Measurements from ENCODE around the gene TIAM2.
"Not testable (repeated sequence)": the region's sequence is repeated elsewhere in the genome, so short reads cannot be mapped to it uniquely, and the experiment has no call there.

Gene TIAM2

DNA sequence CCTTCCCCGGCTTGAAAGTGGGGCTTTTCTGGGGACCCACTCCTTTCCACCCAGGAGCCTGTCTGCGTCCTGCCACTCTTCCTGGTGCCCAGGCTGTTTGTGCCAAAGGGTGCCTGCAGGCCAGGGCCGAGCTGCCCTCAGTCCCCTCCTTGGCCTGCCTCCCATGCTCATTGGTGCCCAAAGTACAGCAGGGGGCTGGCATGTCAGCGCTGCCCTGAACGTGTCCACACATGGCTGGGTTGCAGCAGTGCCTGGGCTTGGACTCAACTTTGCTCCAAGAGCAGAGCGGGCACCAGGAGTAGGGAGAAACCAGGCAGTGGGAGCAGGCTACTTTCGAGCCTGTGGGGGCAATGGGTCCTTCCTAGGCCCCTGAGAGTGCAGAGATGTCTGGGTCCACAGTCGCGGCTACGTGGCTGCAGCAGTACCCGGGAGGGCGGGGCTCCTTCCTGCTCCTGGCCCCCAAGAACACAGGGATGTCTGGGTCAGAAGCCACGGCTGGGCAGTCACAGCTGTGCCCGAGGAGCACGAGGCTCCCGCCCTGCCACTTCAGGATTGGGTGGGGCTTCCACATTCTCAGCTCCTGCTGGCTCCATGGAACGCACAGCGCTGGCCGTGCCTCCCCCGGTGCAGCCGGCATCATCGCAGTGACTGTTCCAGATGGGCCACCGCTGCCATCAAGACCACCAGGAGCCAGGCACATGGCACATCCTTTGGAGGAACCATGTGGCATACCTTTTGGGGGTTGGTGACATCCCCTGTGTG lies 218.7 kb downstream of the TIAM2 start:
- peaks cover 0 to 4% of the 10 kb centered on the region in 2 donors for H3K27me3 Mint-ChIP-seq
- H3K4me1 Mint-ChIP-seq: no peaks in the 10 kb centered on the region
- no peak for DNase-seq
- H3K9me3 Mint-ChIP-seq: no peaks in the 10 kb centered on the region
- no peak for ATAC-seq (replicated peaks)
- H3K4me3 Mint-ChIP-seq: no peak overlapping the region
- no peak overlapping the region for H3K27ac Mint-ChIP-seq
- H3K36me3 Mint-ChIP-seq: no peaks in the 10 kb centered on the region

DNA sequence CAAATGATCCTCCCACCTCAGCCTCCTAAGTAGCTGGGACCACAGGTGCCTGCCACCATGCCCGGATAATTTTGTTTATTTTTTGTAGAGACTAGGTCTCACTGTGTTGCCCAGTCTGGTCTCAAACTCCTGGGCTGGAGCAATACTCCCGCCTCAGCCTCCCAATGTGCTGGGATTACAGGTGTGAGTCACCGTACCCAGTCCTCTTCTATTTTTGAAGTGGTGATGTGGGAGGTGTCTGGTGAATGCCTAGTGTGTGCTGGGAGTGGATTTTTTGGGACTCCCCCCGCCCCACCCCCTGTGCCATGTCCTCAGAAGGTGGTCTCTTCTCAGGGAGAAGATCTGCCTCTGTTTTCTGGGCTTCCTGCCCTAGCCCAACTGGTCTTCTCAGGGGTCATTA lies 220.8 kb downstream of the TIAM2 start:
- no peaks in the 10 kb centered on the region for H3K36me3 Mint-ChIP-seq
- no peaks in the 10 kb centered on the region for H3K4me1 Mint-ChIP-seq
- peaks cover 0 to 4% of the 10 kb centered on the region in 2 donors for H3K27me3 Mint-ChIP-seq
- ATAC-seq (replicated peaks) (no peak), DNase-seq (no peak)
- H3K27ac Mint-ChIP-seq: no peak overlapping the region
- H3K9me3 Mint-ChIP-seq: no peaks in the 10 kb centered on the region
- no peak overlapping the region for H3K4me3 Mint-ChIP-seq

DNA sequence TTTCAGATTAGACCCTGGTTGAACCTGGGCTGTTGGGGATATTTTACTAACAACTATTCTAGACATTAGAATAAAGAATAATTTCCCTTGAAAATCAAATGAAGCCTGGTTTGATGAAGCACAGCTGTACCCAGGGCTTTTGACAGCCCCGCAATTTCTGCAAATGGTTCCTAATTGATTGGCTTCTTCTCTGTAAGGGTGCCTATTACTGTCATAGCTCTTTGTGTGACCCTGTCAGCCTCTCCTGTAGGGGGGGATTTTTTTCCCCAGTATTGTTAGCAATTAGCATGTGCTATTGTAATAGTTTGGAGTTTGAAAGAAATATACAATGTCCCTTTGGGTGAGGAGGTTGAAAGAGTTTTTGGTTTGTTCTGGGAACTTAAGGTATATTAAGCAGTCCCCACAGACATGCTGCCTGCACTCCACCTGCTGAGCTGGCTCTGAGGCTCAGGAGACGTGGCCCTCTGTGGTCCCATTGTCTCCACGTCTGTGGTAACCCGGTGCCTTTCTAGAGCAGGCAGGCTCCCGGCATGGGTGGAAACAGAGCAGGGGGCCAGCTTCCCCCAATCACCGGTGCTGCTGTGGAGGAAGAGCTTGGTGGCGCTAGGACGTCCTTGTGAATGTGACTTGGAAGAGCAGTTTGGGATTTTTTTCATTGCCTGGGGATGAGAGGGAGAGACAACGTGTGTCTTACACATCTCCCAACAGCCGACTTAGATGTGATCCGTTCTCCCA lies 221.4 kb downstream of the TIAM2 start:
- no peak for ATAC-seq (replicated peaks)
- Mint-ChIP-seq H3K27me3 (peaks cover 0 to 4% of the 10 kb centered on the region in 2 donors), H3K4me3 (no peak overlapping the region), H3K4me1 (no peaks in the 10 kb centered on the region), H3K9me3 (no peaks in the 10 kb centered on the region), H3K36me3 (no peaks in the 10 kb centered on the region), H3K27ac (no peak overlapping the region)
- no peak for DNase-seq

DNA sequence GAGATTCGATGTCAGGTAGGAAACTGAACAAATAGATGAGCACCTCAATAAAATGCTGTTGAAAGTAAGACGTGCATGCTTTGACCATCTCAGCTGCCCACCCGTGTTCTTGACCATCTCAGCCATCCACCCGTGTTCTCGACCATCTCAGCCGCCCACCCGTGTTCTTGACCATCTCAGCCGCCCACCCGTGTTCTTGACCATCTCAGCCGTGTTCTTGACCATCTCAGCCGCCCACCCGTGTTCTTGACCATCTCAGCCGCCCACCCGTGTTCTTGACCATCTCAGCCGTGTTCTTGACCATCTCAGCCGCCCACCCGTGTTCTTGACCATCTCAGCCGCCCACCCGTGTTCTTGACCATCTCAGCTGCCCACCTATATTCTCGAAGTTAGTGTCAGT lies 223.6 kb downstream of the TIAM2 start:
- ATAC-seq (replicated peaks); DNase-seq; H3K4me3 Mint-ChIP-seq; H3K4me1 Mint-ChIP-seq; H3K27ac Mint-ChIP-seq; H3K27me3 Mint-ChIP-seq; H3K9me3 Mint-ChIP-seq; H3K36me3 Mint-ChIP-seq: not testable (repeated sequence)

DNA sequence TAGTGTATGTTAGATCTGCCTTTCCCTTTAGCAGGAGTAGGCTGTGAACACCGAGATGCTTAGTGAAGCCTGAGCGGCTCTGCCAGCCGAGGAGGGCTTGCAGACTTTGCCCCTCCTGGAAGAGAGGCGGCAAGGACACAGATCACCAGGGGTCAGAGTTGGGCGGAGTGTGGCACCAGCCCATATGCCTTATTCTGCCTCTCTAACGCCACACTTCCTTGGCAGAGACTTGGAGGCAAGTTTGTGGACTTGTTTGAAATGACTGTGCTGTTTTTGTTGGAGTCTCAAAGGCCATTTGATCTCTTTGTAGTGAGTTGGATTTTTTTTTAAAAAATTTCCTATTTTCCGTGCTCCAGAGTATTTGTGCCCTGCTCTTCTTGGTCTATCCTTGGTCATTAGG lies 224.2 kb downstream of the TIAM2 start:
- Mint-ChIP-seq H3K9me3 (no peaks in the 10 kb centered on the region), H3K4me1 (no peaks in the 10 kb centered on the region), H3K27me3 (peaks cover 0 to 4% of the 10 kb centered on the region in 2 donors), H3K4me3 (no peak overlapping the region), H3K27ac (no peak overlapping the region), H3K36me3 (no peaks in the 10 kb centered on the region)
- no peak for DNase-seq
- no peak for ATAC-seq (replicated peaks)

DNA sequence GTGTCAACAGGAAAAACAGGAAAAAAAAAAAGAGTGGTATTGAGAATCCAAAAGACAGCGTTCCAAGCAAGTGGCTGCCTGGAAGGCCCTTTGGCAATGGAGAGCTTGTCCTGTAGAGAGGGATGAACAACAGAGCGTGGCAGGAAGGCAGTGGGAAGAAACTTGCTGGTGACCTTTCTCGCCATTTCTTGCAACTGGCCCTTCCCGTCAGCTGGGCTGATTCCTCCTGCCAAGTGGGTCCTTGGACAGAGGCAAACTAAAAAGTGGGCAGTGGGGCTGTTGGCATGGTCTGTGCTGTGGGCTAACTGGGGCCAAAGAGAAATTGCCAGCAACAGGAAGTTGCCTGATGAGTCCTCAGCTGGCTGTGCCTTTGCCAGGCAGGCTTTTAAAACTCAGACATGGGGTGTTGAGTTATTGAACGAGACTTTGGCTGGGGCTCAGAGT lies 224.8 kb downstream of the TIAM2 start:
- Mint-ChIP-seq H3K9me3 (no peaks in the 10 kb centered on the region), H3K27me3 (peaks cover 0 to 4% of the 10 kb centered on the region in 2 donors), H3K4me3 (no peak overlapping the region), H3K36me3 (no peaks in the 10 kb centered on the region), H3K4me1 (no peaks in the 10 kb centered on the region), H3K27ac (no peak overlapping the region)
- no peak for DNase-seq
- ATAC-seq (replicated peaks): no peak

DNA sequence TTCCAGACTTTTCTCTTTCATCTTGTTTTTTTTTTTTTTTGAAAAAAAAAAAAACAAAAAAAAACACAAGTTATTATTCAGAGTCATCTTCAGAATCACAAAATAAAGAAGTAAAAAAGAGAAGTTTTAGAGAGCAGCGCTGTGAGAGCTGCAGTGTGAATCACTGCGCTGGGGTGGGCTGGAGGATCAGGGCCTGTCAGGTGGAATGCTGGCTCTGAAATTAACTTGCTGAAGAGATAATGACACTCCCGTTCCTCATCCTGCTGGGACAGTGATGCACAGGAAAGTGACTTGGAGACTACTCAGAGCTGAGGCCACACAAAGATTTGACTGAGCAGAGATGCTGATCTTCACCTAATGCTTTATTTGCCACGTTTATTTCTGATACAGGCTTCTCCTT lies 226.0 kb downstream of the TIAM2 start:
- Mint-ChIP-seq H3K27me3 (peaks cover 0 to 4% of the 10 kb centered on the region in 2 donors), H3K9me3 (no peaks in the 10 kb centered on the region), H3K4me3 (no peak overlapping the region), H3K27ac (no peak overlapping the region), H3K36me3 (no peaks in the 10 kb centered on the region), H3K4me1 (no peaks in the 10 kb centered on the region)
- no peak for ATAC-seq (replicated peaks)
- DNase-seq: no peak

DNA sequence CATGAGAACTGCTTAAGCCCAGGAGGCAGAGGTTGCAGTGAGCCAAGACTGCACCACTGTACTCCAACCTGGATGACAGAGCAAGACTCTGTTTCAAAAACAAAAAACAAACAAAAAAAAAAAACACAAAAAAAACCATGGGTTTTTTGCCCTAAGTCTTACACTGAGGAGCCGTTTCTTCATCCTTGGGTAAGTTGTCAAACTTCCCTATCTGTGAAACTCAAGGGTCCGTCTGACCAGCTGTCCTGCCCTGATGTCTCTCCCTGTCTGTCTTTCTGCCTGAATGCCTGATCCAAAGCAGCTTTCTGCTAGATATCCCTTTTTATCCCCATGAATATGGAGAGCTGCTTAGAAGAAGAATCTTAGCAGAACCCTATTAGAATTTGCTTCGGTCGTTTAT lies 227.4 kb downstream of the TIAM2 start:
- DNase-seq (no peak), ATAC-seq (replicated peaks) (no peak)
- Mint-ChIP-seq H3K27ac (no peak overlapping the region), H3K27me3 (no peaks in the 10 kb centered on the region), H3K4me1 (no peaks in the 10 kb centered on the region), H3K4me3 (no peak overlapping the region), H3K9me3 (no peaks in the 10 kb centered on the region), H3K36me3 (no peaks in the 10 kb centered on the region)

DNA sequence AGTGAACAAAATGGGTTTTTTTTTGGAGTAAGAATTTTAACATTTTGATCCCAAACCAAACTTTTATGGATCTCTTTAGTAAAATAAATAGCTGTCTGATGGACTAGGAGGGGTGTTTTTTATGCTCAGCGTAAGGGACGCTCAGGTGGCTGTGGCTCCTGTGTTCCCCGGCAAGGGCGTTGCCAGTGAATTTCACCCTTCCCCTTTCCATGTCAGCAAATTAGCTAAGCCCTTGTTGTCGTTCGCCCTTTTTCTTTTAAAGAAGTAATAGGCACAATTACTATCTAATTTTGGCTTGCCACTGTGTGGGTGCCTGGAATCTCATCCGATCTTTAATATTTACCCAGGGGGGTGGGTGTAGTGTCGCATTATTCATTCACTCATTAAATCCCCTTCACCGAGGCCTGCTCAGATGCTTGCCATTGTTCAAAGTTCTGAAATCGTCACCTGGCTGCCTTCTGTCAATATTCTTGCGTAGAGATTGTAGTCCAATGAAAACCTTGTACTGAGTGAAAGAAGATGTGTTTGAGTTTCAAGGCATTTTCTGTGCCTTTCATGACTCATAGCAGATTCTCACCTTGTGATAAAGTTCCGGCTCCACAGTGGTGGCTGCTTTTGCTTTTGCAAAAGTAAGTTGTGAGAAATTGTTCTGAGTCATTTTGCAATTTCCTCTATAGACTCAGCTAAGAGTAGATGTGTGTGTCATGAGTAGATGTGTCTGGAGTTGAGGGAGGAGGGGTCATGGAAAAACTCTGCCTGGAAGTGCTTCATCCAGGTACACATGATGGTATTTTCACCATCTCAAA lies 228.7 kb downstream of the TIAM2 start:
- ATAC-seq (replicated peaks) (peak in 1 of 2 donors; percentile 62), DNase-seq (no peak)
- no peaks in the 10 kb centered on the region for H3K4me1 Mint-ChIP-seq
- no peak overlapping the region for H3K27ac Mint-ChIP-seq
- H3K36me3 Mint-ChIP-seq: no peaks in the 10 kb centered on the region
- H3K27me3 Mint-ChIP-seq: no peaks in the 10 kb centered on the region
- H3K4me3 Mint-ChIP-seq: no peak overlapping the region
- H3K9me3 Mint-ChIP-seq: no peaks in the 10 kb centered on the region

DNA sequence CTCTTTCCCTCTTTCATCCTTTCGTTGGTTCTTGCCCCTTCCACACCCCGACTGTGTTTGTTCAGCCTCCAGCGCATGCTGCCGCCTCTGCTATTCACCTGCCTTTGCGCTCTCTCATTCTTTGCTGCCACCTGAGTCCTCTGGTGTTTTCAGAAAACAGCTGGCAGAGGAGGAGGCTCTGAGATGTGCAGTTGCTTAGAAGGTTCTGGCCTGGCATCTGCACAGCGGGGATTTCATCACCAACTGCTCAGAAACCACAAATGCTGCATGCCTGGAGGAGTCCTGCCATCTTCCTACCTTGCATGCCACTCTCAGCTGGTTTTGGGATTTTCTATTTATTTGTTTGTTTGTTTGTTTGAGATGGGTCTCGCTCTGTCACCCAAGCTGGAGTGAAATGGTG lies 229.5 kb downstream of the TIAM2 start:
- peak overlapping the region; percentile 48 for H3K27ac Mint-ChIP-seq
- peaks cover 0 to 2% of the 10 kb centered on the region in 2 donors for H3K36me3 Mint-ChIP-seq
- no peaks in the 10 kb centered on the region for H3K27me3 Mint-ChIP-seq
- no peak overlapping the region for H3K4me3 Mint-ChIP-seq
- DNase-seq: no peak
- ATAC-seq (replicated peaks): no peak
- no peaks in the 10 kb centered on the region for H3K4me1 Mint-ChIP-seq
- H3K9me3 Mint-ChIP-seq: peaks cover under 1 to 2% of the 10 kb centered on the region in 2 donors

DNA sequence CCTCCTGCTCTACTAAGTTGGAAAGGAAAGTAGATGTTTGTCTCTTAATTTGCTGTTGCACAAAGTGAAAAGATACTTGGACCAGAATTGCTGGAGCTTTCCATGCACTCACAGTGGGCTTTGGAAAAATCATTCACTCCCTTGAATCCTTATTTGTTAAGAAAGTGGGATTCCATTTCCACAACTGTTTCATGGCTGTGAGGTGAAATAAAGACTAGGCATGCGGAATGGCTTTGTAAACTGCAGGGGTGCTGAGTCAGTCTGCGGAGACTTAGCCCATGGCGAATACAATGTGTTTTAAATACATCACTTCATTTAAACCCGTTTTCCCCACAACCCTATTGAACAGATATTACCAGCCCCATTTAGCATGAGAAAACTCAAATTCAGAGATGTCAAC lies 231.9 kb downstream of the TIAM2 start:
- Mint-ChIP-seq H3K27me3 (no peaks in the 10 kb centered on the region), H3K9me3 (peaks cover 8 to 9% of the 10 kb centered on the region in 2 donors), H3K4me3 (no peak overlapping the region), H3K27ac (no peak overlapping the region), H3K36me3 (peaks cover 4 to 10% of the 10 kb centered on the region in 2 donors), H3K4me1 (peaks cover 0 to 3% of the 10 kb centered on the region in 2 donors)
- DNase-seq (no peak), ATAC-seq (replicated peaks) (no peak)

DNA sequence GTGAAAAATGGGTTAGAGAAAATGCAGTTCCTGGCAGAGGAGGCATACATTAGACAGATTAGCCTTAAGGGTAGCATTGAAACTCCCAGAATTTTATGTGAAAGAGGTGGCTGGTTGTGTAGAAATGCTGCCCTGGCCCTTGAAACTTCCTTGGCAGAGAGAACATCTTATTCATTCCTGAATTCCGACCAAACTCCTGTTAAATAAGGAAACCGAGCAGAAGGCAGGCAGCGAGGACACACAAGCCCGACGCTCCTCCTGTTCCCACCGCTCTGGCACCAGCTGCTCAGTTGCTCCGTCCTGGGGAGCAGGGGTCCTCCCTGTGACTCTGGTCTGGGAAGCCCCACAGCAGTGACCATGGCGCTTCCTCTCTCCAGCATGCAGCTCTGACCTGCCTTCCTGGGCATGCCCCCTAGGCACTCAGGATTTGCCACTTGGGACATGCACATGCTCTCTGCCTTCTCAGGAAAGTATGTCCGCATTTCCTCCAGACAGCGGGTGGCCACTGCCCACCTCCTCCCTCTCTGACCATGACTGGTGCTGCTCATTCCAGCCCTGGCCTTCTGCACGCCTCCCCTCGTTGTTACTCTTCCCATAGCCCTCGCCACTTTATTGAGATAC lies 233.5 kb downstream of the TIAM2 start:
- H3K27ac Mint-ChIP-seq: no peak overlapping the region
- peaks cover 4 to 10% of the 10 kb centered on the region in 2 donors for H3K36me3 Mint-ChIP-seq
- DNase-seq: no peak
- no peaks in the 10 kb centered on the region for H3K27me3 Mint-ChIP-seq
- no peak overlapping the region for H3K4me3 Mint-ChIP-seq
- H3K9me3 Mint-ChIP-seq: peaks cover 8 to 9% of the 10 kb centered on the region in 2 donors
- no peak for ATAC-seq (replicated peaks)
- H3K4me1 Mint-ChIP-seq: peaks cover 0 to 3% of the 10 kb centered on the region in 2 donors

DNA sequence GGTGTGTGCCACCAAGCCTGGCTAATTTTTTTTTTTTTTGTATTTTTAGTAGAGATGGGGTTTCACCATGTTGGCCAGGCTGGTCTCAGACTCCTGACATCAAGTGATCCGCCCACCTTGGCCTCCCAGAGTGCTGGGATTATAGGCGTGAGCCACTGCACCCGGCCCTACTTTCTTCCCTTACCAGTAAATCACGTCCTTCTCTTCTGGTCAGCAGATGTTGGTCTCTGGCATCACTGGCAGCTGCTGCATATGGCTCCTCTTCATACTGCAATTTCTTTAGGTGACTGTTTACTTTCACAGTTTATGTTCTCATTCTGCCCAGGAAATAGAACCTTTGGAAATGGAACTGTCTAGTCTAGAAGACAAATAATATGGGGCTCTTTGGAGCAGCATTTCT lies 235.9 kb downstream of the TIAM2 start:
- not testable (repeated sequence) for H3K9me3 Mint-ChIP-seq; H3K4me3 Mint-ChIP-seq; ATAC-seq (replicated peaks); H3K27me3 Mint-ChIP-seq; H3K36me3 Mint-ChIP-seq; H3K4me1 Mint-ChIP-seq; DNase-seq; H3K27ac Mint-ChIP-seq

DNA sequence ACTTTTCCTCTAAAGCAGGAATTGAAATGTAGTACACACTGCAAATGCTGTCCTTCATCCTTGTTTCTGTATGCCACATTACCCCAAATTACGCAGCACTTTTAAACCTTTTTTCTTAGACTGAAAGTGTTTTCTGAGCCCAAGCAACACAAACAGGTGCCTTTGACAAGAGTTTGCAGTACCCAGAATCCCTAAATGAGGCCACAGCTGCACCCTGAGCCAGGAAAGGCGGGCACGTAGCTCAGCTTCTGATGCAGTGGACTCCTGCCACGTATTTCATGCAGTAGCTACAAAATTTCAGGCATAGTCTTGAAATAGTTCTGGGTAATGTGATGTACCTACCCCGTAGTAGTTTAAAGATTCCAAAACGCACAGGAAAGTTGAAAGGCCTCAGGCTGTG lies 237.7 kb downstream of the TIAM2 start:
- Mint-ChIP-seq H3K4me1 (peaks cover 0 to 3% of the 10 kb centered on the region in 2 donors), H3K4me3 (no peak overlapping the region), H3K36me3 (peaks cover 4 to 10% of the 10 kb centered on the region in 2 donors), H3K27ac (no peak overlapping the region), H3K9me3 (peaks cover 8 to 14% of the 10 kb centered on the region in 2 donors), H3K27me3 (no peaks in the 10 kb centered on the region)
- DNase-seq (no peak), ATAC-seq (replicated peaks) (no peak)
